ENCODE results near the gene HARS2. TPM values are rescaled to one million over a fixed set of nuclear protein-coding genes. Genes with fewer than 3 reads are reported as not detected.
"Not testable (repeated sequence)": the region's sequence is repeated elsewhere in the genome, so short reads cannot be mapped to it uniquely, and the experiment has no call there.

HARS2 gene
- total RNA-seq, 4 donors from 2014 or later = 2.6 to 38.0 (median 15.7) TPM

GRCh38 chr5:140713562-140714094, 22.4 kb downstream of the HARS2 start:
- H3K4me3 ChIP-seq = no peak overlapping the region
- H3K27ac ChIP-seq = no peak overlapping the region
- no peaks in the 10 kb centered on the region for H3K36me3 ChIP-seq
- H3K4me1 ChIP-seq = no peaks in the 10 kb centered on the region
- DNase-seq = no peak
- TF ChIP-seq CTCF (IDR thresholded peaks at IDR 0.05) = no peak
- no peak for TF ChIP-seq POLR2A (IDR thresholded peaks at IDR 0.05)
- no peaks in the 10 kb centered on the region for H3K27me3 ChIP-seq
- intact Hi-C loops (cut with DNase I; ENCODE audit: low total_unique reads) = no loop called here
- H3K9me3 ChIP-seq = no peaks in the 10 kb centered on the region

- intact Hi-C loops (cut with DNase I; ENCODE audit: low total_unique reads) = not testable (repeated sequence)
Observed at GRCh38 chr5:140716238-140716637, 25.0 kb downstream of the HARS2 start.

GRCh38 chr5:140718266-140718592, 27.0 kb downstream of the HARS2 start:
- TF ChIP-seq POLR2A (IDR thresholded peaks at IDR 0.05) (no peak), CTCF (IDR thresholded peaks at IDR 0.05) (no peak)
- H3K4me3 ChIP-seq = no peak overlapping the region
- H3K27ac ChIP-seq = no peak overlapping the region
- no peaks in the 10 kb centered on the region for H3K36me3 ChIP-seq
- no peaks in the 10 kb centered on the region for H3K27me3 ChIP-seq
- no peaks in the 10 kb centered on the region for H3K9me3 ChIP-seq
- intact Hi-C loops (cut with DNase I; ENCODE audit: low total_unique reads) = no loop called here
- DNase-seq = no peak
- no peaks in the 10 kb centered on the region for H3K4me1 ChIP-seq

More at GRCh38 chr5:140716238-140716637, 25.0 kb downstream of the HARS2 start:
- H3K27me3 ChIP-seq, H3K36me3 ChIP-seq, H3K4me3 ChIP-seq, H3K27ac ChIP-seq, H3K9me3 ChIP-seq, DNase-seq, H3K4me1 ChIP-seq: not testable (repeated sequence)

- intact Hi-C loops (cut with DNase I; ENCODE audit: low total_unique reads); H3K36me3 ChIP-seq; H3K27ac ChIP-seq; H3K4me3 ChIP-seq; H3K27me3 ChIP-seq; DNase-seq; H3K9me3 ChIP-seq; H3K4me1 ChIP-seq: not testable (repeated sequence)
Observed at GRCh38 chr5:140720738-140721137, 29.5 kb downstream of the HARS2 start.

- DNase-seq; H3K27me3 ChIP-seq; H3K4me1 ChIP-seq; H3K27ac ChIP-seq; intact Hi-C loops (cut with DNase I; ENCODE audit: low total_unique reads); H3K9me3 ChIP-seq; H3K4me3 ChIP-seq; H3K36me3 ChIP-seq: not testable (repeated sequence)
Observed at GRCh38 chr5:140721395-140721794, 30.1 kb downstream of the HARS2 start.

- no peaks in the 10 kb centered on the region for H3K4me1 ChIP-seq
- no peaks in the 10 kb centered on the region for H3K27me3 ChIP-seq
- DNase-seq = peak; percentile 35 to 45
- no peaks in the 10 kb centered on the region for H3K36me3 ChIP-seq
- intact Hi-C loops (cut with DNase I; ENCODE audit: low total_unique reads) = no loop called here
- H3K27ac ChIP-seq = no peak overlapping the region
- TF ChIP-seq POLR2A (IDR thresholded peaks at IDR 0.05) (no peak), CTCF (IDR thresholded peaks at IDR 0.05) (no peak)
- no peaks in the 10 kb centered on the region for H3K9me3 ChIP-seq
- no peak overlapping the region for H3K4me3 ChIP-seq
Observed at GRCh38 chr5:140725799-140726471, 34.7 kb downstream of the HARS2 start.

- H3K27me3 ChIP-seq = no peaks in the 10 kb centered on the region
- DNase-seq = no peak
- TF ChIP-seq CTCF (IDR thresholded peaks at IDR 0.05) = no peak
- TF ChIP-seq POLR2A (IDR thresholded peaks at IDR 0.05) = no peak
Observed at GRCh38 chr5:140733098-140733497, 41.8 kb downstream of the HARS2 start.

More at GRCh38 chr5:140733098-140733497, 41.8 kb downstream of the HARS2 start:
- intact Hi-C loops (cut with DNase I; ENCODE audit: low total_unique reads) = no loop called here
- H3K27ac ChIP-seq = no peak overlapping the region
- no peaks in the 10 kb centered on the region for H3K36me3 ChIP-seq
- no peaks in the 10 kb centered on the region for H3K9me3 ChIP-seq
- no peaks in the 10 kb centered on the region for H3K4me1 ChIP-seq
- H3K4me3 ChIP-seq = no peak overlapping the region
